HFFc6 (cell line): ENCODE results near the gene THEM4. TPM values are rescaled to one million over a fixed set of nuclear protein-coding genes. Genes with fewer than 3 reads are reported as not detected.
"Not testable (repeated sequence)": the region's sequence is repeated elsewhere in the genome, so short reads cannot be mapped to it uniquely, and the experiment has no call there.

Source experiments
- DNase-seq: peaks from one replicate; pipeline ENCODE4 v3.0.0-alpha.2; 2018
- H3K27ac Mint-ChIP-seq: 2 replicates; pipeline ENCODE4 v1.8.0; 2020; ENCODE audit warnings: mild to moderate bottlenecking, mixed read lengths
- H3K27me3 Mint-ChIP-seq: 2 replicates; pipeline ENCODE4 v1.8.0; 2021; ENCODE audit warnings: mild to moderate bottlenecking, moderate library complexity, mixed read lengths; ENCODE audit not compliant: insufficient read depth
- H3K36me3 Mint-ChIP-seq: 2 replicates; pipeline ENCODE4 v1.8.0; 2021; ENCODE audit warnings: low read depth, mixed read lengths
- H3K4me1 Mint-ChIP-seq: 2 replicates; pipeline ENCODE4 v1.8.0; 2020; ENCODE audit warnings: low read depth, mixed read lengths
- H3K4me3 Mint-ChIP-seq: 2 replicates; pipeline ENCODE4 v1.8.0; 2020; ENCODE audit warnings: mild to moderate bottlenecking, moderate library complexity, mixed read lengths
- H3K9me3 Mint-ChIP-seq: 2 replicates; pipeline ENCODE4 v1.8.0; 2020; ENCODE audit warnings: mild to moderate bottlenecking, mixed read lengths
- CTCF ChIP-seq: fragments of 200-600 bp; sonication (generic); IDR thresholded peaks from 2 replicates; pipeline ENCODE4 v1.5.0; 2021; ENCODE audit warnings: antibody characterized with exemption, mild to moderate bottlenecking
- total RNA-seq, 6 experiments: library from RNA; stranded (reverse); fragmentation: NEBNext Ultra II Directional; extraction: Animal tissue kit (Norgen Biotek cat#: 25700); gene quantifications; 2 replicates in 1 of 6; 3 replicates in 5 of 6; pipeline ENCODE4 v1.2.3, GENCODE V29; 2021

Gene THEM4
- total RNA-seq, 6 experiments from 2014 or later = 8.0 to 10.1 (median 9.3) TPM

- peaks cover 38% of the 10 kb centered on the region for H3K4me1 Mint-ChIP-seq
- H3K27me3 Mint-ChIP-seq = peaks cover 3% of the 10 kb centered on the region; the same call in 1 of the 2 replicates
- no peak for DNase-seq
- no peak overlapping the region for H3K27ac Mint-ChIP-seq
- peak; percentile 77 for TF ChIP-seq CTCF
- no peak overlapping the region for H3K4me3 Mint-ChIP-seq
- no peaks in the 10 kb centered on the region for H3K9me3 Mint-ChIP-seq
- peaks cover 28% of the 10 kb centered on the region for H3K36me3 Mint-ChIP-seq
These were observed 20.2 kb downstream of the THEM4 start for GRCh38 chr1:151888972-151889570.

GRCh38 chr1:151887028-151887427, 22.3 kb downstream of the THEM4 start:
- Mint-ChIP-seq H3K4me3 (no peak overlapping the region), H3K27me3 (no peaks in the 10 kb centered on the region), H3K9me3 (no peaks in the 10 kb centered on the region), H3K27ac (no peak overlapping the region), H3K36me3 (peaks cover 12% of the 10 kb centered on the region), H3K4me1 (peaks cover 20% of the 10 kb centered on the region)
- no peak for TF ChIP-seq CTCF
- peak; percentile 52 for DNase-seq

- H3K4me1 Mint-ChIP-seq = peaks cover 12% of the 10 kb centered on the region
- H3K9me3 Mint-ChIP-seq = no peaks in the 10 kb centered on the region
- no peak for DNase-seq
- no peak overlapping the region for H3K27ac Mint-ChIP-seq
- H3K27me3 Mint-ChIP-seq = no peaks in the 10 kb centered on the region
- no peak for TF ChIP-seq CTCF
- H3K36me3 Mint-ChIP-seq = peaks cover 4% of the 10 kb centered on the region
- H3K4me3 Mint-ChIP-seq = no peak overlapping the region
These were observed 23.8 kb downstream of the THEM4 start for GRCh38 chr1:151885479-151885878.

GRCh38 chr1:151884879-151885278, 24.4 kb downstream of the THEM4 start:
- H3K27ac Mint-ChIP-seq, H3K9me3 Mint-ChIP-seq, H3K27me3 Mint-ChIP-seq, DNase-seq, H3K4me3 Mint-ChIP-seq, H3K36me3 Mint-ChIP-seq: not testable (repeated sequence)
- H3K4me1 Mint-ChIP-seq = peaks cover 12% of the 10 kb centered on the region

- not testable (repeated sequence) for H3K4me3 Mint-ChIP-seq, H3K27ac Mint-ChIP-seq
These were observed 24.9 kb downstream of the THEM4 start for GRCh38 chr1:151884445-151884844.

GRCh38 chr1:151883898-151884297, 25.4 kb downstream of the THEM4 start:
- not testable (repeated sequence) for DNase-seq, H3K4me3 Mint-ChIP-seq, H3K27me3 Mint-ChIP-seq, H3K27ac Mint-ChIP-seq, H3K36me3 Mint-ChIP-seq, H3K9me3 Mint-ChIP-seq
- H3K4me1 Mint-ChIP-seq = peaks cover 12% of the 10 kb centered on the region

More at GRCh38 chr1:151884445-151884844, 24.9 kb downstream of the THEM4 start:
- not testable (repeated sequence) for DNase-seq, H3K36me3 Mint-ChIP-seq, H3K9me3 Mint-ChIP-seq, H3K27me3 Mint-ChIP-seq
- peaks cover 12% of the 10 kb centered on the region for H3K4me1 Mint-ChIP-seq

- not testable (repeated sequence) for H3K9me3 Mint-ChIP-seq, H3K36me3 Mint-ChIP-seq, H3K4me1 Mint-ChIP-seq, H3K27ac Mint-ChIP-seq, H3K27me3 Mint-ChIP-seq, DNase-seq, H3K4me3 Mint-ChIP-seq
These were observed 26.4 kb downstream of the THEM4 start for GRCh38 chr1:151882918-151883317.

GRCh38 chr1:151882466-151882865, 26.8 kb downstream of the THEM4 start:
- TF ChIP-seq CTCF = no peak
- Mint-ChIP-seq H3K36me3 (no peaks in the 10 kb centered on the region), H3K4me3 (no peak overlapping the region), H3K9me3 (no peaks in the 10 kb centered on the region), H3K27ac (no peak overlapping the region), H3K4me1 (peaks cover 6% of the 10 kb centered on the region; the same call in 1 of the 2 replicates), H3K27me3 (no peaks in the 10 kb centered on the region; the same call in 1 of the 2 replicates)
- no peak for DNase-seq
